ENCODE results near the gene IFT57.

- no peak for TF ChIP-seq GATA3 (IDR thresholded peaks at IDR 0.05; ENCODE audit: low read depth, low read length)
- no peak for TF ChIP-seq GATA2 (IDR thresholded peaks at IDR 0.05; ENCODE audit: low read depth, low read length)
Measured at GRCh38 chr3:108227131-108227530, 4.9 kb upstream of the IFT57 start.
